GM23338 (cell line): ENCODE results near the gene WDR33. TPM values are rescaled to one million over a fixed set of nuclear protein-coding genes. Genes with fewer than 3 reads are reported as not detected.
"Not testable (repeated sequence)": the region's sequence is repeated elsewhere in the genome, so short reads cannot be mapped to it uniquely, and the experiment has no call there.

Experiments used
- ATAC-seq: fragments of 200-7000 bp; cut with Tn5 transposase; 3 replicates; pipeline ENCODE4 v1.9.1; 2020
- DNase-seq: peaks from one replicate; pipeline ENCODE4 v3.0.0-alpha.2; 2015; ENCODE audit warnings: low spot score
- H2AFZ ChIP-seq: fragments of 200-600 bp; sonication (generic); 2 replicates; pipeline ENCODE4 v1.8.0; 2016; ENCODE audit warnings: antibody characterized with exemption, mild to moderate bottlenecking, moderate library complexity
- H3F3A ChIP-seq: fragments of 200-600 bp; sonication (generic); replicated peaks from 2 replicates; pipeline ENCODE4 v1.8.0; 2017; ENCODE audit warnings: antibody characterized with exemption, mixed run types, low read depth
- H3K27ac ChIP-seq: fragments of 200-600 bp; sonication (generic); 2 replicates; pipeline ENCODE4 v1.6.1; 2016; ENCODE audit warnings: low read depth
- H3K27me3 ChIP-seq: fragments of 200-600 bp; sonication (generic); 2 replicates; pipeline ENCODE4 v1.8.0; 2016; ENCODE audit warnings: mild to moderate bottlenecking, mixed run types, moderate library complexity; ENCODE audit not compliant: insufficient read depth
- H3K36me3 ChIP-seq: fragments of 200-600 bp; sonication (generic); 2 replicates; pipeline ENCODE4 v1.8.0; 2016; ENCODE audit warnings: mild to moderate bottlenecking; ENCODE audit not compliant: insufficient read depth
- H3K4me1 ChIP-seq: fragments of 200-600 bp; sonication (generic); 2 replicates; pipeline ENCODE4 v1.8.0; 2016; ENCODE audit warnings: mild to moderate bottlenecking, moderate library complexity; ENCODE audit not compliant: insufficient read depth
- H3K4me2 ChIP-seq: fragments of 200-600 bp; sonication (generic); 2 replicates; pipeline ENCODE4 v1.7.1; 2017; ENCODE audit warnings: mixed run types
- H3K4me3 ChIP-seq: fragments of 200-600 bp; sonication (generic); 2 replicates; pipeline ENCODE4 v1.6.1; 2016; ENCODE audit warnings: mixed run types
- H3K79me2 ChIP-seq: fragments of 200-600 bp; sonication (generic); replicated peaks from 2 replicates; pipeline ENCODE4 v1.8.0; 2017; ENCODE audit warnings: mild to moderate bottlenecking; ENCODE audit not compliant: insufficient read depth
- H3K9me2 ChIP-seq: fragments of 200-600 bp; sonication (generic); 2 replicates; pipeline ENCODE4 v1.8.0; 2017; ENCODE audit not compliant: insufficient read depth
- H4K20me1 ChIP-seq: fragments of 200-600 bp; sonication (generic); replicated peaks from 2 replicates; pipeline ENCODE4 v1.8.0; 2017; ENCODE audit warnings: mild to moderate bottlenecking; ENCODE audit not compliant: insufficient read depth
- H3K27ac Mint-ChIP-seq: 2 replicates; pipeline ENCODE4 v1.8.0; 2020; ENCODE audit warnings: inconsistent platforms, mild to moderate bottlenecking, moderate library complexity, mixed read lengths
- H3K27me3 Mint-ChIP-seq: 3 replicates; pipeline ENCODE4 v1.8.0; 2022; ENCODE audit warnings: low read depth, mild to moderate bottlenecking, moderate library complexity, mixed read lengths, inconsistent platforms; ENCODE audit not compliant: insufficient read depth, poor library complexity
- H3K36me3 Mint-ChIP-seq: 3 replicates; pipeline ENCODE4 v1.8.0; 2021; ENCODE audit warnings: low read depth, mild to moderate bottlenecking, inconsistent platforms, moderate library complexity, mixed read lengths
- H3K4me1 Mint-ChIP-seq: 3 replicates; pipeline ENCODE4 v1.8.0; 2020; ENCODE audit warnings: mild to moderate bottlenecking, inconsistent platforms, mixed read lengths
- H3K4me3 Mint-ChIP-seq: 3 replicates; pipeline ENCODE4 v1.8.0; 2021; ENCODE audit warnings: moderate library complexity, mild to moderate bottlenecking, inconsistent platforms, mixed read lengths
- H3K9me3 Mint-ChIP-seq: 3 replicates; pipeline ENCODE4 v1.8.0; 2020; ENCODE audit warnings: moderate library complexity, mild to moderate bottlenecking, inconsistent platforms, mixed read lengths
- EZH2 ChIP-seq: fragments of 200-600 bp; sonication (generic); IDR thresholded peaks from one replicate; pipeline ENCODE4 v1.8.0; 2017; ENCODE audit warnings: antibody characterized with exemption, mild to moderate bottlenecking, low read depth; ENCODE audit not compliant: unreplicated experiment
- EZH2phosphoT487 ChIP-seq: fragments of 200-600 bp; sonication (generic); IDR thresholded peaks from one replicate; pipeline ENCODE4 v1.8.1; 2018; ENCODE audit warnings: antibody characterized with exemption; ENCODE audit not compliant: unreplicated experiment
- ZNF331 ChIP-seq: fragments of 250-450 bp; sonication (Bioruptor Pico); IDR thresholded peaks from 2 replicates; pipeline ENCODE4 v1.5.0; 2020; ENCODE audit warnings: low read depth, mild to moderate bottlenecking, moderate library complexity
- polyA plus RNA-seq: library from polyadenylated mRNA; unstranded; fragments of >200 nt; fragmentation: Nextera tagmentation; extraction: Ambion mirVana; gene quantifications from 2 replicates; pipeline ENCODE4 v1.2.1, GENCODE V29; 2016
- total RNA-seq: library from RNA; depleted of rRNA; stranded (reverse); fragments of >200 nt; shearing (Covaris generic); gene quantifications from 2 replicates; pipeline ENCODE4 v1.2.3, GENCODE V29; 2014
- TF ChIP-seq, protein P1 (sequence below): fragments of 250-450 bp; sonication (Bioruptor Pico); IDR thresholded peaks from 2 replicates; pipeline ENCODE4 v1.5.0; 2020; ENCODE audit warnings: mild to moderate bottlenecking, moderate library complexity
- TF ChIP-seq, protein P2 (sequence below), 2 experiments: fragments of 200-600 bp in 1 of 2; sonication (generic) in 1 of 2; conservative IDR thresholded peaks; 2 replicates each; pipeline versions ENCODE4 v1.5.1 to v1.6.1; 2016 to 2017; ENCODE audit warnings: antibody characterized with exemption in 2 of 2, low read depth in 2 of 2, mild to moderate bottlenecking in 2 of 2, moderate library complexity in 1 of 2
- TF ChIP-seq, protein P3 (sequence below): IDR thresholded peaks from 2 replicates; pipeline ENCODE4 v1.6.1; 2016; ENCODE audit warnings: antibody characterized with exemption

WDR33 gene
- total and polyA plus RNA-seq, 2 experiments from 2014 or later = 37.2 to 54.7 TPM

DNA sequence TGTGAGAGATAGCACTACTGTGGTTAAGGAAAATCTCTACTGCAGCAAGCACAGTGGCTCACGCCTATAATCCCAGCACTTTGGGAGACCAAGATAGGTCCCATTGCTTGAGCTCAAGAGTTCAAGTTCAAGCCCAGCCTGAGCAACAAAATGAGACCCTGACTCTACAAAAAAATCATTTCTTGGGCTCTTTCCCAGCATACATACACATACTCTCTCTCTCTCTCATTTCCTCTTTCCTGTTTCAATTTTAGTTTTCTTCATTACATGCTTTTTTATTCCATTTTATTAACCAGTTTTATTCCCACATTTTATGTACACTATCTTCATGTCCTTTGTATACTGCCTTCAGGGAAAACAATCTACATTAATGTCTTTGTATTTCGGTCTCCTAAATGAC lies 14.6 kb downstream of the WDR33 start (continued):
- TF ChIP-seq, protein P1, sequence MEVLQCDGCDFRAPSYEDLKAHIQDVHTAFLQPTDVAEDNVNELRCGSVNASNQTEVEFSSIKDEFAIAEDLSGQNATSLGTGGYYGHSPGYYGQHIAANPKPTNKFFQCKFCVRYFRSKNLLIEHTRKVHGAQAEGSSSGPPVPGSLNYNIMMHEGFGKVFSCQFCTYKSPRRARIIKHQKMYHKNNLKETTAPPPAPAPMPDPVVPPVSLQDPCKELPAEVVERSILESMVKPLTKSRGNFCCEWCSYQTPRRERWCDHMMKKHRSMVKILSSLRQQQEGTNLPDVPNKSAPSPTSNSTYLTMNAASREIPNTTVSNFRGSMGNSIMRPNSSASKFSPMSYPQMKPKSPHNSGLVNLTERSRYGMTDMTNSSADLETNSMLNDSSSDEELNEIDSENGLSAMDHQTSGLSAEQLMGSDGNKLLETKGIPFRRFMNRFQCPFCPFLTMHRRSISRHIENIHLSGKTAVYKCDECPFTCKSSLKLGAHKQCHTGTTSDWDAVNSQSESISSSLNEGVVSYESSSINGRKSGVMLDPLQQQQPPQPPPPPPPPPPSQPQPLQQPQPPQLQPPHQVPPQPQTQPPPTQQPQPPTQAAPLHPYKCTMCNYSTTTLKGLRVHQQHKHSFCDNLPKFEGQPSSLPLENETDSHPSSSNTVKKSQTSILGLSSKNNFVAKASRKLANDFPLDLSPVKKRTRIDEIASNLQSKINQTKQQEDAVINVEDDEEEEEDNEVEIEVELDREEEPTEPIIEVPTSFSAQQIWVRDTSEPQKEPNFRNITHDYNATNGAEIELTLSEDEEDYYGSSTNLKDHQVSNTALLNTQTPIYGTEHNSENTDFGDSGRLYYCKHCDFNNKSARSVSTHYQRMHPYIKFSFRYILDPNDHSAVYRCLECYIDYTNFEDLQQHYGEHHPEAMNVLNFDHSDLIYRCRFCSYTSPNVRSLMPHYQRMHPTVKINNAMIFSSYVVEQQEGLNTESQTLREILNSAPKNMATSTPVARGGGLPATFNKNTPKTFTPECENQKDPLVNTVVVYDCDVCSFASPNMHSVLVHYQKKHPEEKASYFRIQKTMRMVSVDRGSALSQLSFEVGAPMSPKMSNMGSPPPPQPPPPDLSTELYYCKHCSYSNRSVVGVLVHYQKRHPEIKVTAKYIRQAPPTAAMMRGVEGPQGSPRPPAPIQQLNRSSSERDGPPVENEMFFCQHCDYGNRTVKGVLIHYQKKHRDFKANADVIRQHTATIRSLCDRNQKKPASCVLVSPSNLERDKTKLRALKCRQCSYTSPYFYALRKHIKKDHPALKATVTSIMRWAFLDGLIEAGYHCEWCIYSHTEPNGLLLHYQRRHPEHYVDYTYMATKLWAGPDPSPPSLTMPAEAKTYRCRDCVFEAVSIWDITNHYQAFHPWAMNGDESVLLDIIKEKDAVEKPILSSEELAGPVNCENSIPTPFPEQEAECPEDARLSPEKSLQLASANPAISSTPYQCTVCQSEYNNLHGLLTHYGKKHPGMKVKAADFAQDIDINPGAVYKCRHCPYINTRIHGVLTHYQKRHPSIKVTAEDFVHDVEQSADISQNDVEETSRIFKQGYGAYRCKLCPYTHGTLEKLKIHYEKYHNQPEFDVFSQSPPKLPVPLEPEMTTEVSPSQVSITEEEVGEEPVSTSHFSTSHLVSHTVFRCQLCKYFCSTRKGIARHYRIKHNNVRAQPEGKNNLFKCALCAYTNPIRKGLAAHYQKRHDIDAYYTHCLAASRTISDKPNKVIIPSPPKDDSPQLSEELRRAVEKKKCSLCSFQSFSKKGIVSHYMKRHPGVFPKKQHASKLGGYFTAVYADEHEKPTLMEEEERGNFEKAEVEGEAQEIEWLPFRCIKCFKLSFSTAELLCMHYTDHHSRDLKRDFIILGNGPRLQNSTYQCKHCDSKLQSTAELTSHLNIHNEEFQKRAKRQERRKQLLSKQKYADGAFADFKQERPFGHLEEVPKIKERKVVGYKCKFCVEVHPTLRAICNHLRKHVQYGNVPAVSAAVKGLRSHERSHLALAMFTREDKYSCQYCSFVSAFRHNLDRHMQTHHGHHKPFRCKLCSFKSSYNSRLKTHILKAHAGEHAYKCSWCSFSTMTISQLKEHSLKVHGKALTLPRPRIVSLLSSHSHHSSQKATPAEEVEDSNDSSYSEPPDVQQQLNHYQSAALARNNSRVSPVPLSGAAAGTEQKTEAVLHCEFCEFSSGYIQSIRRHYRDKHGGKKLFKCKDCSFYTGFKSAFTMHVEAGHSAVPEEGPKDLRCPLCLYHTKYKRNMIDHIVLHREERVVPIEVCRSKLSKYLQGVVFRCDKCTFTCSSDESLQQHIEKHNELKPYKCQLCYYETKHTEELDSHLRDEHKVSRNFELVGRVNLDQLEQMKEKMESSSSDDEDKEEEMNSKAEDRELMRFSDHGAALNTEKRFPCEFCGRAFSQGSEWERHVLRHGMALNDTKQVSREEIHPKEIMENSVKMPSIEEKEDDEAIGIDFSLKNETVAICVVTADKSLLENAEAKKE (CRISPR knock-in tag) = no peak
- TF ChIP-seq EZH2phosphoT487 = no peak
- no peak for TF ChIP-seq EZH2

DNA sequence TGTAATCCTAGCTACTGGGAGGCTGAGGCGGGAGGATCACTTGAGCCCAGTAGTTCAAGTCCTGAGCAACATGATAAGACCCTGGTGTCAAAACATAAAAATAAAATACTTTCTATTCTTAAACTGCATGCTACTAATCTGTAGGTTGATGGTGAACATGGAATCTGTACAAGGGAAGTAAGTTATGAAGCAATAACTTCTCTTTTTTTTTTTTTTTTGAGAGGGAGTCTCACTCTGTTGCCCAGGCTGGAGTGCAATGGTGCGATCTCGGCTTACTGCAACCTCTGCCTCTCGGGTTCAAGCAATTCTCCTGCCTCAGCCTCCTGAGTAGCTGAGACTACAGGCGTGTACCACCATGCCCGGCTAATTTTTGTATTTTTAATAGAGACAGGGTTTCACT lies 16.1 kb downstream of the WDR33 start:
- not testable (repeated sequence) for H3K27me3 ChIP-seq, H3K27ac ChIP-seq, H3K27me3 Mint-ChIP-seq, H3K4me3 ChIP-seq, H3K36me3 ChIP-seq, H2AFZ ChIP-seq, H3K9me2 ChIP-seq, ATAC-seq, H3K4me2 ChIP-seq, H3K4me1 ChIP-seq, H3F3A ChIP-seq, DNase-seq, H3K4me1 Mint-ChIP-seq, H3K27ac Mint-ChIP-seq, H3K4me3 Mint-ChIP-seq
- Mint-ChIP-seq H3K9me3 (peaks cover 13% of the 10 kb centered on the region), H3K36me3 (peaks cover 39% of the 10 kb centered on the region)
- Histone ChIP-seq H3K79me2 (peaks cover 100% of the 10 kb centered on the region), H4K20me1 (peaks cover 61% of the 10 kb centered on the region)

DNA sequence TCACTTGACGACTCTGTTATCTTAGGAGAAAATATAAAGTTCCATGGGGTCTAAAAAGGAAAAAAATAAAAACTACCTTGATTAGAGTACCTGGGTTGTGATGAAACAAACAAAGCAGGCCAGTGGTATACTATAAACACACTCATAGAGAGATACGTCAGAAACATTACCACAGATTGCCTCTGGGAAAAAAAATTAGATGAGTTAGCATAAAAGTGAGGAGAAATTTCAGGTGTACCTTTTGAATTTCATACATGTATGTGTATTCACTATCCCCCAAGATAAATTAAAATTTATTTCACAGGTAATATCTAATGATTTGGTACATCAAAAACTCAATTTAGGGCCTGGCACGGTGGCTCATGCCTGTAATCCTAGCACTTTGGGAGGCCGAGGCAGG lies 18.2 kb downstream of the WDR33 start:
- Mint-ChIP-seq H3K4me3 (no peak overlapping the region), H3K36me3 (peaks cover 43% of the 10 kb centered on the region), H3K27ac (no peak overlapping the region), H3K27me3 (peaks cover 2% of the 10 kb centered on the region), H3K9me3 (peaks cover 15% of the 10 kb centered on the region), H3K4me1 (no peaks in the 10 kb centered on the region; the same call in 2 of the 3 replicates)
- Histone ChIP-seq H3K27me3 (no peaks in the 10 kb centered on the region), H3K4me1 (no peaks in the 10 kb centered on the region; the same call in 1 of the 2 replicates), H3K27ac (no peak overlapping the region), H4K20me1 (peaks cover 49% of the 10 kb centered on the region), H3K79me2 (peaks cover 81% of the 10 kb centered on the region), H3K36me3 (peaks cover 9% of the 10 kb centered on the region; the same call in 1 of the 2 replicates), H3K4me2 (no peak overlapping the region), H3K9me2 (no peaks in the 10 kb centered on the region), H3K4me3 (no peak overlapping the region), H3F3A (no peaks in the 10 kb centered on the region), H2AFZ (no peak overlapping the region)
- DNase-seq (no peak), ATAC-seq (no peak)
- TF ChIP-seq, protein P2, sequence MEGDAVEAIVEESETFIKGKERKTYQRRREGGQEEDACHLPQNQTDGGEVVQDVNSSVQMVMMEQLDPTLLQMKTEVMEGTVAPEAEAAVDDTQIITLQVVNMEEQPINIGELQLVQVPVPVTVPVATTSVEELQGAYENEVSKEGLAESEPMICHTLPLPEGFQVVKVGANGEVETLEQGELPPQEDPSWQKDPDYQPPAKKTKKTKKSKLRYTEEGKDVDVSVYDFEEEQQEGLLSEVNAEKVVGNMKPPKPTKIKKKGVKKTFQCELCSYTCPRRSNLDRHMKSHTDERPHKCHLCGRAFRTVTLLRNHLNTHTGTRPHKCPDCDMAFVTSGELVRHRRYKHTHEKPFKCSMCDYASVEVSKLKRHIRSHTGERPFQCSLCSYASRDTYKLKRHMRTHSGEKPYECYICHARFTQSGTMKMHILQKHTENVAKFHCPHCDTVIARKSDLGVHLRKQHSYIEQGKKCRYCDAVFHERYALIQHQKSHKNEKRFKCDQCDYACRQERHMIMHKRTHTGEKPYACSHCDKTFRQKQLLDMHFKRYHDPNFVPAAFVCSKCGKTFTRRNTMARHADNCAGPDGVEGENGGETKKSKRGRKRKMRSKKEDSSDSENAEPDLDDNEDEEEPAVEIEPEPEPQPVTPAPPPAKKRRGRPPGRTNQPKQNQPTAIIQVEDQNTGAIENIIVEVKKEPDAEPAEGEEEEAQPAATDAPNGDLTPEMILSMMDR (conservative IDR thresholded peaks at IDR 0.05; ENCODE audit: low read depth in 2 of 2) = no peak
- no peak for TF ChIP-seq ZNF331 (CRISPR knock-in tag)
- TF ChIP-seq, protein P3, sequence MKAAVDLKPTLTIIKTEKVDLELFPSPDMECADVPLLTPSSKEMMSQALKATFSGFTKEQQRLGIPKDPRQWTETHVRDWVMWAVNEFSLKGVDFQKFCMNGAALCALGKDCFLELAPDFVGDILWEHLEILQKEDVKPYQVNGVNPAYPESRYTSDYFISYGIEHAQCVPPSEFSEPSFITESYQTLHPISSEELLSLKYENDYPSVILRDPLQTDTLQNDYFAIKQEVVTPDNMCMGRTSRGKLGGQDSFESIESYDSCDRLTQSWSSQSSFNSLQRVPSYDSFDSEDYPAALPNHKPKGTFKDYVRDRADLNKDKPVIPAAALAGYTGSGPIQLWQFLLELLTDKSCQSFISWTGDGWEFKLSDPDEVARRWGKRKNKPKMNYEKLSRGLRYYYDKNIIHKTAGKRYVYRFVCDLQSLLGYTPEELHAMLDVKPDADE = no peak
